GM19463 (cell line): ENCODE data around the gene TMEM9.
"Not testable (repeated sequence)": the region's sequence is repeated elsewhere in the genome, so short reads cannot be mapped to it uniquely, and the experiment has no call there.

ENCODE experiments used
- ATAC-seq: cut with Tn5 transposase; IDR thresholded peaks from one replicate; pipeline ENCODE4 v1.9.1; 2021; ENCODE audit warnings: mild to moderate bottlenecking, moderate library complexity; ENCODE audit not compliant: unreplicated experiment

TMEM9 gene

DNA sequence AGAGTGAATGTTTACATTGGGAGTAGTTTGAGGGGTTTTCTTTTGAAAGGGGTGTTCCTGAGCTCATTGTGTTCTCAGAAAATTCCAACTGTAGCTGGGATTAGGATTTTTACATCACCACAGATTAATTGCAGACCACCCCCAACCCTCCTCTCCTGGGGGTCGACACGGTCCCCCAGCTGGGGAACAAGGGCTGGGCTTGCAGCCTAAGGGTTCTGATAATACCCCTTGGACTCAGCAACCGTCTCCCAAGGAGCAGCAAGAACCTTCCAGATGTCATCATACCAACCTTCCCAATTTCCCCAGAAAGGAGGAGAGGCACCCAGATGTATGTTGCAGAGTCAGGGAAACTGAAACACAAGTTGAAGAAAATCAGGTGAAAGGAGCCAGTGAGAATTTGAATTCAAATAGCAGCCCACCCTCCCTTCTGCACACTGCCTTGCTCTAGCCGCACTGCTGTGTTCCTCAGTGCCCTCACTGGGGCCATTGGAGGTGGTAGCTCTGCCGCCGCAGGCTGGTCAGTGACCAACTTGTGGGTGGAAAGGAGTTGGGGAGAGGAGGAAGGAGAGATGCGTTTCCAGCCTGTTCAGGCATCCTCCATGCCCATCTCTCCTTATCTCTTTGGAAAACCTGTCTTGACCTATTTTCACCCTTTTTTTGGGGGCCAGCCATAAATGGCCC lies 21.7 kb upstream of the TMEM9 start:
- no peak for ATAC-seq

DNA sequence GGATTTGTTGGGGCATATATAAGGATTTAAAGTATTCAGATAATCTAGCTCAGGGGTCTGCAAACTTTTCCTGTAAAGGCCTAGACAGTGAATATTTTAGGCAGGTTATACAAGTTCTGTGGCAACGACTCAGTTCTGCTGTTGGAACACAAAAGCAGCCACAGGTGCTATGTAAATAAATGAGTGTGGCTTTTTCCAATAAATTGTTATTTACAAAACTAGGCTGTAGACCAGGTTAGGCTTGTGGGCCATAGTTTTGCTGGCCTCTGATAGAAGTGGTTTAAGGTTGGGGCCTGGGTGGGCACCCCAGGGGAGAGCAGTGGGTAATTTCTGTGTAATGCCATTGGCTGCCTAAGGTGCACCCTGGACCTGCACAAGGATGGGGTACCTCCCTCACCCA lies 19.5 kb upstream of the TMEM9 start:
- no peak for ATAC-seq

- ATAC-seq: no peak
Measured at GRCh38 chr1:201172999-201173610, 18.8 kb upstream of the TMEM9 start.

GRCh38 chr1:201172326-201172725 lies 18.1 kb upstream of the TMEM9 start:
- no peak for ATAC-seq

GRCh38 chr1:201171063-201172036 lies 17.1 kb upstream of the TMEM9 start:
- ATAC-seq: peak; percentile 28

DNA sequence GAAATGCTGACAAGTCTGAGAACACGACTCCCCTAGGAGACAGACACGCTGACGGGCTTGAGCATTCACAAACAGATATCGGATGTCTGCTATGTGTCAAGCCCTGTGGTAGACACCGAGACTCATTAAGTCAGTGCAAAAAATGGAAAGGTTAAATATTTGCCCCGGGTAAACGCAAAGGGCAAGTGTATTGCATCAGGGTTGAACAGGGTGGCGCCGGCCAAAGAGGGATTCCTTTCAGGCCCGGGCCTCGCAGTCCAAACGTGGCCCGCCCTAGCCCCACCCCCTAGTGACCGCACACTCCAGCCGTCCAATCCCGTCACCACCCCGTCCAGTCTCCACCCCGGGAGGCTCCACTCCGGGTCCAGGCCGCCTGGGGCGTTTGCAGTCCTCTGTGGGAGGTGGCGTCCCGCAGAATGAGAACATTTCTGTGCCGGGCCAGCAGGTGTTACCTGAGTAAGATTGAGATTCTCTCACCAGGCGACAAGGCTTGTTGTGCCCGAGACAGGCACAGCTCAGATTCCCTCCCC lies 16.3 kb upstream of the TMEM9 start:
- peak; percentile 94 for ATAC-seq

GRCh38 chr1:201169971-201170532 lies 15.8 kb upstream of the TMEM9 start:
- no peak for ATAC-seq

DNA sequence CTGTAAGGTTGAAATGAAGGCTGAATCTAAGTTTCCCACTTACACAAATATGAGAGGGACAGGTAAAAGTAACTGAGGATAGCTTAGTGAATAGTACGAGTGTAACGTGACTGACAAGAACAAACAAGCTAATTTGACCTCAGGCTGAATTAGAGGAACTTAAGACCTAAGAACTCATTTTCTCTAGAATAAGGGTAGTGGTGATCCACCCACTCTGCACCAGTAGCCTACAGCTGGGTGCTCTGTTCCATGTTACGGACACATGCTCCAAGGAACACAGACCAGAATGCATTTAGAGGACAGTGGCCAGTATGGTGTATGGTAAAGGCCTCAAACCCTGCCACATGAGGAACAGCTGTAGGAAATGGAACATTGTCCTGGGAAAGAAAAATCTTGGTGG lies 14.9 kb upstream of the TMEM9 start:
- no peak for ATAC-seq

GRCh38 chr1:201167041-201167991 lies 13.0 kb upstream of the TMEM9 start:
- no peak for ATAC-seq

- ATAC-seq: no peak
Measured at GRCh38 chr1:201164645-201165044, 10.4 kb upstream of the TMEM9 start.

DNA sequence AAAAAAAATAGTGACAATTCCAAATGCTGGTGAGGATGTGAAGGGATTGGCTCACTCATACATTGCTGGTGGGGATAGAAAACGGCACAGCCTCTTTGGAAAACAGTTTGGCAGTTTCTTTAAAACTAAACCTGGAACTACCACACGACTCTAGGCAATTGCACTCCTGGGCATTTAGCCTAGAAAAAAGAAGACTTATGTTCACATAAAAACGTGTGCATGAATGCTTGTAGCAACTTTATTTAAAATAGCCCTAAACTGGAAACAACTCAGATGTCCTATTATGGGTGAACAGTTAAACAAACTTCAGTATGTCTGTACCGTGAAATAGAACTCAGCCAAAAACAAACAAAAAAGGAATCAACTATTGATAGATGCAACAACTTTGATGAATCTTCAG lies 9.4 kb upstream of the TMEM9 start:
- ATAC-seq: no peak

- not testable (repeated sequence) for ATAC-seq
Measured at GRCh38 chr1:201163036-201163435, 8.8 kb upstream of the TMEM9 start.

DNA sequence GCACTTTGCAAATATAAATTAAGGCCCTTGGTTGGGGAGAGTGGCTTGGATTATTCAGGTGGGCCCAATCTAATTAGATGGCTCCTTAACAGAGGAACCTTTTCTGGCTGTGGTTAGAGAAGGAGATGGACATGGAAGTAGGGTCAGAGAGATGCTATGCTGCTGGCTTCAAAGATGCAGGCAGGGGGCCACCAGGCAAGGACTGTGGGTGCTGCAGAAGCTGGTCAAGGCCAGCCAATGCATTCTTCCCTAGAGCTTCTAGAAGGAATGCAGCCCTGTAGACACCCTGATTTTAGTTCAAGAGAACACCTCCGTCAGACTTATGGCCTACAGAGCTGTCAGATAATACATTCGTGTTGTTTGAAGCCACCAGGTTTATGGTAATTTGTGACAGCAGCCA lies 3.7 kb upstream of the TMEM9 start:
- no peak for ATAC-seq

DNA sequence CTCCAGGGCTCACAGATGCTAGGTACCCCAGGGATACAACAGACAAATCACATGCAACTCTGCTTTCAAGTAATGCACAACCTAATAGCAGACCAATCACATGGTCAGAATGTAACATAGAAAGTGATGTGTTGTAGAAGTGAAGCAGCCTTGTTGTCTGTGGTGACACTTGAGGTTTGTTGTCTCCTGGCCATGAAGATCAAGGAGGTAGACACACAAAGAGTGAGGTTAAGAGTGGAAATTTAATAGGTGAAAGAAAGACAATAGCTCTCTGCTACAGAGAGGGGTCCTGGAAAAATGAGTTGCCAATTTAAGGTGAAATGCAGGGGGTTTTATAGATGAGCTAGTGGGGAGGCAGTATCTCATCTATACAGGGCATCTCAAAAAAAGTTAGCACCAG lies 2.5 kb upstream of the TMEM9 start:
- no peak for ATAC-seq

- ATAC-seq: no peak
Measured at GRCh38 chr1:201156346-201156745, 2.1 kb upstream of the TMEM9 start.

GRCh38 chr1:201155354-201155753 lies 1.1 kb upstream of the TMEM9 start:
- ATAC-seq: no peak

- ATAC-seq: peak; percentile 73
Measured at GRCh38 chr1:201153474-201154388, 543 bp downstream of the TMEM9 start.

DNA sequence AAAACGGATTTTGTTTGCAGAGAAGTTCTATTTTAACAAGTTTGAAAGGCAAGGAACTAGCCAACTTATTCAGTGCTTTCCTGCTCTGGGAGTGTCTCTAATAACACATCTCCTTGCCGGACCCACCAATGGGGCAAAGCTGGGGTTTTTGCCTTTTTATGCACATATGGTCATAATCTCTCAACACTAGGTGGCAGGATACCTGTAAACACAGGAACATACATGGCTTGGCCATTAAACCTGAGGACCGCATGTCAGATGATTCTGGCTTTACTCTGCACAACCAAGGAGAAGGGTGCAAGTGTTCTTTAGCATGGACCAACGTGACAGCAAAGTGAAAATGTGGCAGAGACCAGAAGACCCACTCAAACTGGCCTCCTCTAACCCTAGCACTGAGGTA lies 4.9 kb downstream of the TMEM9 start:
- ATAC-seq: no peak
